Prostate gland (tissue), 2 donors: ENCODE measurements around the gene STX1B. TPM values are rescaled to one million over a fixed set of nuclear protein-coding genes. Genes with fewer than 3 reads are reported as not detected.

ENCODE experiments used
- DNase-seq: peaks from one replicate; pipeline ENCODE4 v3.0.0-alpha.2; 2019; ENCODE audit warnings: low spot score
- H3K27ac ChIP-seq, 2 donors: fragments of 200-600 bp; sonication (generic); 2 replicates each; pipeline ENCODE4 v1.5.1; 2017 to 2019
- H3K27me3 ChIP-seq: fragments of 200-600 bp; sonication (generic); replicated peaks from 2 replicates; pipeline ENCODE4 v1.5.1; 2019; ENCODE audit not compliant: insufficient read depth
- H3K36me3 ChIP-seq, 2 donors: fragments of 200-600 bp; sonication (generic); 1 replicate in 1 of 2; 2 replicates in 1 of 2; pipeline versions ENCODE4 v1.5.1 to v1.8.1; 2017 to 2019
- H3K4me1 ChIP-seq: fragments of 200-600 bp; sonication (generic); replicated peaks from 2 replicates; pipeline ENCODE4 v1.5.1; 2019
- H3K4me3 ChIP-seq, 2 donors: fragments of 200-600 bp; sonication (generic); 2 replicates each; pipeline ENCODE4 v1.5.1; 2017 to 2019
- H3K9me3 ChIP-seq: fragments of 200-600 bp; sonication (generic); 2 replicates; pipeline ENCODE4 v1.5.1; 2017
- POLR2A ChIP-seq: fragments of 450-650 bp; IDR thresholded peaks from one replicate; pipeline ENCODE4 v1.6.1; 2016; ENCODE audit warnings: antibody characterized with exemption, mild to moderate bottlenecking
- POLR2AphosphoS5 ChIP-seq: sonication (generic); formaldehyde crosslinking; IDR thresholded peaks from one replicate; pipeline ENCODE4 v1.6.1; 2017; ENCODE audit warnings: antibody characterized with exemption
- WGBS: methylation state at CpG from one replicate; pipeline ENCODE4 v1.1.5; 2018; 5-methylcytosine and 5-hydroxymethylcytosine counted together
- intact Hi-C: fragments of 100-400 bp; cut with DNase I; formaldehyde crosslinking; loops from one replicate; pipeline ENCODE4 v1.14.2; 2022
- total RNA-seq, 2 donors: library from RNA; depleted of rRNA; stranded (reverse); fragments of >200 nt; gene quantifications; one replicate each; pipeline ENCODE4 v1.1.0, GENCODE V29; 2016
- TF ChIP-seq, protein P1 (sequence below), 4 experiments: fragments of 200-600 bp in 2 of 4; fragments of 450-650 bp in 2 of 4; sonication (generic) in 2 of 4; IDR thresholded peaks; 1 replicate in 3 of 4; 2 replicates in 1 of 4; pipeline ENCODE4 v1.5.1; 2016 to 2019; ENCODE audit warnings: antibody characterized with exemption in 4 of 4, mild to moderate bottlenecking in 2 of 4, moderate library complexity in 2 of 4

Gene STX1B
- total RNA-seq, 2 donors from 2014 or later, result 0.36 to 0.91 TPM

DNA sequence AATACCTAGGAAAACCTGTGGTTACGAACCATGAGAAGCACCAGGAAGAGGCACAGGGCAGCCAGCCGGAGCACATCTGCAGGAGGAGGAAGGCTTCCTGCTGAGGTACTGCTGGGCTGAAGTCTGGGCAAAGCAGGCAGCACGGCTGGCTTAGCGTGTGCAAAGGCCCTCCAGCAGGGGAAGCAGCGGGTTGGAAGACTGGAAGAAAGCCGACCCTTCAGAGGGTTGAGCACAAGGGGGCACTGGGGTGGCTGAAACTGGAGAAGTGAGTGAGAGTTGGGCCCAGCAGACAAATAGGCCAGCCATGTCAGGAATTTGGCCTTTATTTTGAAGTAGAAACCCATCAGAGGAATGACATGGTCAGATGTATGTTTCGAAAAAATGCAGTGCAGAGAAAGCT, 37.6 kb downstream of the STX1B start:
- TF ChIP-seq, protein P1, sequence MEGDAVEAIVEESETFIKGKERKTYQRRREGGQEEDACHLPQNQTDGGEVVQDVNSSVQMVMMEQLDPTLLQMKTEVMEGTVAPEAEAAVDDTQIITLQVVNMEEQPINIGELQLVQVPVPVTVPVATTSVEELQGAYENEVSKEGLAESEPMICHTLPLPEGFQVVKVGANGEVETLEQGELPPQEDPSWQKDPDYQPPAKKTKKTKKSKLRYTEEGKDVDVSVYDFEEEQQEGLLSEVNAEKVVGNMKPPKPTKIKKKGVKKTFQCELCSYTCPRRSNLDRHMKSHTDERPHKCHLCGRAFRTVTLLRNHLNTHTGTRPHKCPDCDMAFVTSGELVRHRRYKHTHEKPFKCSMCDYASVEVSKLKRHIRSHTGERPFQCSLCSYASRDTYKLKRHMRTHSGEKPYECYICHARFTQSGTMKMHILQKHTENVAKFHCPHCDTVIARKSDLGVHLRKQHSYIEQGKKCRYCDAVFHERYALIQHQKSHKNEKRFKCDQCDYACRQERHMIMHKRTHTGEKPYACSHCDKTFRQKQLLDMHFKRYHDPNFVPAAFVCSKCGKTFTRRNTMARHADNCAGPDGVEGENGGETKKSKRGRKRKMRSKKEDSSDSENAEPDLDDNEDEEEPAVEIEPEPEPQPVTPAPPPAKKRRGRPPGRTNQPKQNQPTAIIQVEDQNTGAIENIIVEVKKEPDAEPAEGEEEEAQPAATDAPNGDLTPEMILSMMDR (IDR thresholded peaks at IDR 0.05), result no peak
- TF ChIP-seq POLR2AphosphoS5 (no peak), POLR2A (no peak)
- Histone ChIP-seq H3K4me3 (no peak overlapping the region), H3K4me1 (no peaks in the 10 kb centered on the region), H3K9me3 (no peaks in the 10 kb centered on the region), H3K36me3 (peaks cover 11 to 22% of the 10 kb centered on the region in 2 donors), H3K27ac (no peak overlapping the region), H3K27me3 (no peaks in the 10 kb centered on the region)
- intact Hi-C loops, result no loop called here
- WGBS, result 89% methylated on average over 7 of the region's 7 CpGs
- no peak for DNase-seq

DNA sequence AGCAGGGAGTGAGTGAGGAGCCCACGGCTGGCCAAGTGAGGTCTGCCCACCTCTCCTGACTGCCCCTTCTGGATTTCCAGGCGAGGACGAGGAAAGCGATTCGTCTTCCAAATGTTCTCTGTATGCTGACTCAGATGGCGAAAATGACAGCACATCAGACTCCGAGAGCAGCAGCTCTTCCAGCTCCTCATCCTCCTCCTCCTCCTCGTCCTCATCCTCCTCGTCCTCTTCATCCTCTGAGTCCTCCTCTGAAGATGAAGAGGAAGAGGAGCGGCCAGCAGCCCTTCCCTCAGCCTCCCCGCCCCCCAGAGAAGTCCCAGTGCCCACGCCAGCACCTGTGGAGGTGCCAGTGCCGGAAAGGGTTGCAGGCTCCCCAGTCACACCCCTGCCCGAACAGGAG, 39.1 kb downstream of the STX1B start:
- H3K36me3 ChIP-seq, result peaks cover 12 to 24% of the 10 kb centered on the region in 2 donors

DNA sequence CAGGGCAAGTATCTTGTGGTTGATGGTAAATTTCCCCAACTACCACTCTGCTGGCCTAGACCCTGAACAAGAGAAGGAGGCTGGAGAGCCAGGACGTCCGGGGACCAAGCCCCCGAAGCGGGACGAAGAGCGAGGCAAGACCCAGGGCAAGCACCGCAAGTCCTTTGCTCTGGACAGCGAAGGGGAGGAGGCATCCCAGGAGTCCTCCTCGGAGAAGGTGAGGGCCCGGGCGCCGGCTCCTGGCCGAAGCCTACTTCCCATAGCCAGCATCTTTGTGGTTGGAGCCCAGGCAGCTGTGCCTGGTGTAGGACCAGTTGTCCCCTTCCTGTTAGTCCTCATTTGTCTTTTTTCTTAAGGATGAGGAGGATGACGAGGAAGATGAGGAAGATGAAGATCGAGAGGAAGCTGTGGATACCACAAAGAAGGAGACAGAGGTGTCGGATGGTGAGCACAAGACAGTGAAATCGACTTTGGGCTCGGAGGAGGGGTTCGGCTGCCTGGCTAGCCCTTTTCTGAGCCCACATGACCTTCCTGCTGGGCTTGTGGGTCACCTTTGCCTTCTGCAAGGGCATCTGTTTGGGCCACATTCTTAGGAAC, 41.1 kb downstream of the STX1B start:
- Histone ChIP-seq H3K4me1 (no peaks in the 10 kb centered on the region), H3K9me3 (no peaks in the 10 kb centered on the region), H3K27ac (no peak overlapping the region), H3K36me3 (peaks cover 17 to 26% of the 10 kb centered on the region in 2 donors), H3K4me3 (no peak overlapping the region), H3K27me3 (no peaks in the 10 kb centered on the region)
- no peak for DNase-seq
- intact Hi-C loops, result no loop called here
- TF ChIP-seq, protein P1 (IDR thresholded peaks at IDR 0.05), result no peak
- TF ChIP-seq POLR2AphosphoS5 (no peak), POLR2A (no peak)
- 95% methylated on average over 19 of the region's 19 CpGs for WGBS

More for the DNA sequence above, 39.1 kb downstream of the STX1B start:
- H3K4me1 ChIP-seq, result no peaks in the 10 kb centered on the region
- no peak for DNase-seq
- no peaks in the 10 kb centered on the region for H3K9me3 ChIP-seq
- TF ChIP-seq POLR2A (no peak), POLR2AphosphoS5 (no peak)
- TF ChIP-seq, protein P1 (IDR thresholded peaks at IDR 0.05), result no peak
- no peaks in the 10 kb centered on the region for H3K27me3 ChIP-seq
- H3K4me3 ChIP-seq, result no peak overlapping the region
- no peak overlapping the region for H3K27ac ChIP-seq
- intact Hi-C loops, result no loop called here
- WGBS, result 92% methylated on average over 14 of the region's 14 CpGs

DNA sequence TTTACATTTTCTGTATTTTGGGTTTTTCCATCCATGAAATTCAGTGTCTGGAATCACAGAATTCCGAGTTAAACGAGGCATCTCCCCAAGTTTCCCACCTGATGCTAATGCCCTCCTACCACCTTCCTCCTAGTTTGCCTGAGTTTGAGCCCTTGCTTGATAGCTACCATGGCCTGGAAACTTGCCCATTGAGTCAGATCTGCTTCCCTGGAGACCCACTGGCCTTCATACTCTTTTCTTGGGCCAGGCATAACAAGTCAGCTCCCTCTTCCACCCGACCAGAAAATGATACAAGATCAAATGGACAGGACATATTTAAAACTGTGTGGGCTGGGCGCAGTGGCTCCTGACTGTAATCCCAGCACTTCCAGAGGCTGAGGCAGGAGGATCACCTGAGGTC, 42.6 kb downstream of the STX1B start:
- WGBS, result 90% methylated on average over 4 of the region's 4 CpGs
- Histone ChIP-seq H3K36me3 (peaks cover 14 to 37% of the 10 kb centered on the region in 2 donors), H3K9me3 (no peaks in the 10 kb centered on the region), H3K27me3 (no peaks in the 10 kb centered on the region), H3K27ac (no peak overlapping the region), H3K4me3 (no peak overlapping the region), H3K4me1 (no peaks in the 10 kb centered on the region)
- TF ChIP-seq, protein P1 (IDR thresholded peaks at IDR 0.05), result no peak
- TF ChIP-seq POLR2AphosphoS5 (no peak), POLR2A (no peak)
- DNase-seq, result no peak
- intact Hi-C loops, result no loop called here

DNA sequence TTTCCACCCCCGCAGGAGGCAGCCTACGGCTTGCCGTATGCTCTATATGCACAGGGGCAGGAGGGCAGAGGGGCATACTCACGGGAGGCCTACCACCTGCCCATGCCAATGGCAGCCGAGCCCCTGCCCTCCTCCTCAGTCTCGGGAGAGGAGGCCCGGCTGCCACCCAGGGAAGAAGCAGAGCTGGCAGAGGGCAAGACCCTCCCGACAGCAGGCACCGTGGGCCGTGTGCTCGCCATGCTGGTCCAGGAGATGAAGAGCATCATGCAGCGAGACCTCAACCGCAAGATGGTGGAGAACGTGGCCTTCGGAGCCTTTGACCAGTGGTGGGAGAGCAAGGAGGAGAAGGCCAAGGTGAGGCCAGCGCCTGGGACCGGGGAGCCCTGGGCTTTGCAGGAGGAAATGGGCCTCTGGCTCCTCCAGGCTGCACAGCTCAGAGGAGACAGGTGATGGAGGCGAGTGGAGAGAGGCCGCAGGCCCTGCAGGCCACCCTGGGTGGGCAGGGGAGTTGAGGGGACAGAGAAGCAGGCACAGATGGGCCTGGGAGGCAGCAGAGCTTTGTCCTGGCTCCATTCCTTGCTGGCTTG, 44.3 kb downstream of the STX1B start:
- Histone ChIP-seq H3K4me3 (no peak overlapping the region), H3K27ac (no peak overlapping the region), H3K9me3 (no peaks in the 10 kb centered on the region), H3K36me3 (peaks cover 21 to 41% of the 10 kb centered on the region in 2 donors), H3K27me3 (no peaks in the 10 kb centered on the region), H3K4me1 (no peaks in the 10 kb centered on the region)
- no peak for DNase-seq
- intact Hi-C loops, result no loop called here
- 89% methylated on average over 15 of the region's 19 CpGs for WGBS
- TF ChIP-seq, protein P1 (IDR thresholded peaks at IDR 0.05), result no peak
- TF ChIP-seq POLR2AphosphoS5, result no peak
